HepG2 (cell line): ENCODE data around the gene PCIF1. TPM values are rescaled to one million over a fixed set of nuclear protein-coding genes. Genes with fewer than 3 reads are reported as not detected.
A peak's percentile ranks its signal among the peaks of the same experiment; 100 is the strongest.

Source experiments
- ATRX ChIP-seq: sonication (generic); formaldehyde crosslinking; IDR thresholded peaks from 2 replicates; pipeline ENCODE4 v1.4.0; 2020; ENCODE audit warnings: missing genetic modification reagents, borderline replicate concordance
- BHLHE40 ChIP-seq: IDR thresholded peaks from 2 replicates; pipeline ENCODE4 v1.6.1; 2011; ENCODE audit warnings: low read length, improper control_type of control experiment
- GATAD2A ChIP-seq: IDR thresholded peaks from 2 replicates; pipeline ENCODE4 v1.6.1; 2016
- MAFF ChIP-seq: IDR thresholded peaks from 2 replicates; pipeline ENCODE4 v1.6.1; 2011; ENCODE audit warnings: low read depth, low read length, improper control_type of control experiment
- MLXIP ChIP-seq: sonication (generic); formaldehyde crosslinking; IDR thresholded peaks from 2 replicates; pipeline ENCODE4 v1.9.0; 2021; ENCODE audit warnings: missing genetic modification reagents, borderline replicate concordance
- MTF1 ChIP-seq: sonication (generic); formaldehyde crosslinking; IDR thresholded peaks from 2 replicates; pipeline ENCODE4 v1.5.0; 2020; ENCODE audit warnings: missing genetic modification reagents
- MYNN ChIP-seq: sonication (generic); formaldehyde crosslinking; IDR thresholded peaks from 2 replicates; pipeline ENCODE4 v1.4.0; 2020; ENCODE audit warnings: mild to moderate bottlenecking, low read depth, missing genetic modification reagents
- RBM22 ChIP-seq: fragments of 200-400 bp; formaldehyde crosslinking; optimal IDR thresholded peaks from 2 replicates; pipeline ENCODE3; 2017; ENCODE audit warnings: mild to moderate bottlenecking, low read length, moderate library complexity
- ZBTB25 ChIP-seq: IDR thresholded peaks from 2 replicates; pipeline ENCODE4 v1.6.1; 2018; ENCODE audit warnings: missing genetic modification reagents
- ZBTB40 ChIP-seq, 2 experiments: fragments of 450-650 bp in 1 of 2; sonication (generic) in 1 of 2; formaldehyde crosslinking in 1 of 2; IDR thresholded peaks; 2 replicates each; pipeline versions ENCODE4 v1.6.1 to v1.8.0; 2016 to 2022; ENCODE audit warnings: antibody characterized with exemption in 1 of 2, mild to moderate bottlenecking in 1 of 2, missing genetic modification reagents in 1 of 2
- ZFP37 ChIP-seq: sonication (generic); formaldehyde crosslinking; IDR thresholded peaks from 2 replicates; pipeline ENCODE4 v1.4.0; 2020; ENCODE audit warnings: missing genetic modification reagents, borderline replicate concordance
- ZNF296 ChIP-seq: sonication (generic); formaldehyde crosslinking; conservative IDR thresholded peaks from 2 replicates; pipeline ENCODE4 v1.5.0; 2020; ENCODE audit warnings: mild to moderate bottlenecking, missing genetic modification reagents
- ZNF557 ChIP-seq: sonication (generic); formaldehyde crosslinking; IDR thresholded peaks from 2 replicates; pipeline ENCODE4 v1.4.0; 2020; ENCODE audit warnings: missing genetic modification reagents
- ZNF747 ChIP-seq: sonication (generic); formaldehyde crosslinking; IDR thresholded peaks from 2 replicates; pipeline ENCODE4 v1.8.1; 2023; ENCODE audit warnings: missing genetic modification reagents, mild to moderate bottlenecking, borderline replicate concordance
- ZNF879 ChIP-seq: sonication (generic); formaldehyde crosslinking; IDR thresholded peaks from 2 replicates; pipeline ENCODE4 v1.8.1; 2023; ENCODE audit warnings: missing genetic modification reagents
- polyA plus RNA-seq, 8 experiments: library from polyadenylated mRNA; depleted of rRNA in 3 of 8; stranded (reverse) in 7 of 8; unstranded in 1 of 8; fragments of >200 nt; fragmentation: Illumina TruSeq in 4 of 8; extraction: Trizol in 4 of 8; gene quantifications; 2 replicates each; pipeline versions ENCODE4 v1.2.1 to v1.2.3, GENCODE V29; 2011 to 2016; ENCODE audit warnings: low read depth in 4 of 8, missing spikeins in 1 of 8, mixed read lengths in 1 of 8; ENCODE audit not compliant: insufficient read depth in 1 of 8
- total RNA-seq, 5 experiments: library from RNA; depleted of rRNA; stranded (reverse); fragments of >200 nt; fragmentation: Illumina TruSeq; extraction: Trizol; gene quantifications; 2 replicates each; pipeline ENCODE4 v1.2.3, GENCODE V29; 2016; ENCODE audit warnings: low read depth in 1 of 5

PCIF1 gene
- total and polyA plus RNA-seq, 2 of the 13 experiments (the other 11 are each of a cell fraction or from before 2014, with no cell fraction given), result 20.9 to 24.4 TPM

- TF ChIP-seq ZNF747 (CRISPR knock-in tag), result 0 out of 2 replicates have a peak, but pooled peaks have one; percentile 82
- no peak for TF ChIP-seq ZBTB40 (IDR thresholded peaks at IDR 0.05)
- peak; percentile 92 for TF ChIP-seq ZBTB40 (CRISPR knock-in tag; IDR thresholded peaks at IDR 0.05)
- TF ChIP-seq ATRX (CRISPR knock-in tag), result no peak
- TF ChIP-seq MAFF, result no peak; the same call in 1 of the 2 replicates
- peak; percentile 59; the same call in 1 of the 2 replicates for TF ChIP-seq MLXIP (CRISPR knock-in tag)
- peak; percentile 83 for TF ChIP-seq ZNF879
- peak; percentile 44; the same call in 1 of the 2 replicates for TF ChIP-seq GATAD2A
- TF ChIP-seq BHLHE40, result peak; percentile 98
- peak; percentile 81; the same call in 1 of the 2 replicates for TF ChIP-seq MTF1
- TF ChIP-seq MYNN (CRISPR knock-in tag), result peak; percentile 20; the same call in 1 of the 2 replicates
- peak; percentile 75; the same call in 1 of the 2 replicates for TF ChIP-seq ZNF296 (CRISPR knock-in tag)
- peak; percentile 93 for TF ChIP-seq ZBTB25
- 0 out of 2 replicates have a peak, but pooled peaks have one; percentile 71 for TF ChIP-seq ZNF557
- peak; percentile 28 for TF ChIP-seq RBM22
- peak; percentile 80; the same call in 1 of the 2 replicates for TF ChIP-seq ZFP37
These were observed 37.4 kb downstream of the PCIF1 start, which contains the start of gene ZNF335 (continued) for GRCh38 chr20:45971675-45972499.
